ENCODE data around the gene ANKRD33. TPM values are rescaled to one million over a fixed set of nuclear protein-coding genes. Genes with fewer than 3 reads are reported as not detected.

Gene ANKRD33
- total RNA-seq, 3 donors from 2014 or later (not counting 1 experiment from before 2014, with no cell fraction given): not detected

DNA sequence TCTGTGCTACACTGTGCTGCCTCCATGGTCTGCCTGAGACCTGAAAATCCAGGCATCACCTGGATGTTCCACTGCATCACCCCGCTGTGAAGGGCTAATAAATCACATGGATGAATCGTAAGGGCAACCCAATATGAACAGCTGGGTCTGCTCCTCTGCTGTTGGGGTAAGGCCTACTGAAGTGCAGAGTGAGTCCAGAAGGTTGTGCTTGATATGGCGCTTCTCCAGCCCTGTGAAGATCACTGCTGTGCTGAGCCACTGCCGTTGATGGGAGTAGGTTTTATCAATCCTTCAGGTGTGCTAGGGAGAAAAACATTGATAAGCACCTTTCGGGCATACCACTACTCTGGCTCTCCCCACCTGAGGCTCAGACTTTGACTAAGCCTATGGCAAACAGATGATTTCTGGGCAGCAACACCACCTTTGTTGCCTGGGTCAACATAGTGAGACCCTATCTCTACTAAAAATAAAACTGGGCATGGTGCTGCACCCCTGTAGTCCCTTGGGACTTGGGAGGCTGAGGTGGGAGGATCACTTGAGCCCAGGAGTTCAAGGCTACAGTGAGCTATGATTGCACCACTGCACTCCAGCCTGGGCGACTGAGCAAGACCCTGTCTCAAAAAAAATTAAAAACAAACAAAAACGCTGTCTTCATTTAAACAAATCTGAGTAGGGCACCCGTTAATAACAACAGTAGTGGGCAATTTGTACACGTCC, 21.1 kb downstream of the ANKRD33 start:
- H3K9me3 Mint-ChIP-seq: no peaks in the 10 kb centered on the region
- DNase-seq (no peak), ATAC-seq (no peak)
- no peaks in the 10 kb centered on the region for H3K9me3 ChIP-seq (ENCODE audit: control insufficient read depth, insufficient read depth, low read length)
- H3K4me3 Mint-ChIP-seq: no peak overlapping the region
- H3K27ac ChIP-seq (ENCODE audit: low read length): no peak overlapping the region
- peaks cover 9% of the 10 kb centered on the region for H3K4me1 ChIP-seq (ENCODE audit: control insufficient read depth, insufficient read depth, low read length)
- WGBS (ENCODE audit: insufficient coverage): 95% methylated on average over 9 of the region's 9 CpGs
- intact Hi-C loops (cut with micrococcal nuclease): no loop called here
- no peaks in the 10 kb centered on the region for H3K36me3 Mint-ChIP-seq
- no peak overlapping the region for H3K4me3 ChIP-seq (ENCODE audit: low read length)
- H3K27me3 ChIP-seq (ENCODE audit: control insufficient read depth, insufficient read depth, low read length): peaks cover 8% of the 10 kb centered on the region
- H3K36me3 ChIP-seq (ENCODE audit: control insufficient read depth, insufficient read depth, low read length): no peaks in the 10 kb centered on the region
- TF ChIP-seq, protein P1, sequence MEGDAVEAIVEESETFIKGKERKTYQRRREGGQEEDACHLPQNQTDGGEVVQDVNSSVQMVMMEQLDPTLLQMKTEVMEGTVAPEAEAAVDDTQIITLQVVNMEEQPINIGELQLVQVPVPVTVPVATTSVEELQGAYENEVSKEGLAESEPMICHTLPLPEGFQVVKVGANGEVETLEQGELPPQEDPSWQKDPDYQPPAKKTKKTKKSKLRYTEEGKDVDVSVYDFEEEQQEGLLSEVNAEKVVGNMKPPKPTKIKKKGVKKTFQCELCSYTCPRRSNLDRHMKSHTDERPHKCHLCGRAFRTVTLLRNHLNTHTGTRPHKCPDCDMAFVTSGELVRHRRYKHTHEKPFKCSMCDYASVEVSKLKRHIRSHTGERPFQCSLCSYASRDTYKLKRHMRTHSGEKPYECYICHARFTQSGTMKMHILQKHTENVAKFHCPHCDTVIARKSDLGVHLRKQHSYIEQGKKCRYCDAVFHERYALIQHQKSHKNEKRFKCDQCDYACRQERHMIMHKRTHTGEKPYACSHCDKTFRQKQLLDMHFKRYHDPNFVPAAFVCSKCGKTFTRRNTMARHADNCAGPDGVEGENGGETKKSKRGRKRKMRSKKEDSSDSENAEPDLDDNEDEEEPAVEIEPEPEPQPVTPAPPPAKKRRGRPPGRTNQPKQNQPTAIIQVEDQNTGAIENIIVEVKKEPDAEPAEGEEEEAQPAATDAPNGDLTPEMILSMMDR (IDR thresholded peaks at IDR 0.05): no peak
- no peak overlapping the region for H3K27ac Mint-ChIP-seq
- no peaks in the 10 kb centered on the region for H3K4me1 Mint-ChIP-seq
- peaks cover 20 to 42% of the 10 kb centered on the region in 2 donors for H3K27me3 Mint-ChIP-seq (ENCODE audit: low read depth in 2 of 2)

DNA sequence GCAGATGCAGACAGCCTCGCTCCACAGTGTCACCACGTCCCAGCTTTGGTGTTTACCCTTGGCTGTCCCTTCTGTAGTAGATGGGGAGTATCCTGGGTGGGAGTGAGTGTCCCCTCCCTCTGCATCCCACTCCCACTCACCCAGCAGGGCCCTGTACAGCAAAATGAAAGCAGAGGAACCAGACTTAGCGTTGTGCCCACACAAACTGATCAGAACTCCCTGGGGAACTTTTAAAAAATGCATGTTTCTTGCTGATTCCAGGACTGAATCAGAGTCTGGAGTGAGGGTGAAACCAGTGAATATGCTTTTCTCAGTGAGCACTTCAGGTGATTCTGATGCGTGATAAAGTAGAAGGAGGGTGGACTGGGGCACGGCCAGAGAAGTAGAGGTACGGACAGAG, 22.3 kb downstream of the ANKRD33 start:
- H3K9me3 ChIP-seq (ENCODE audit: control insufficient read depth, insufficient read depth, low read length): no peaks in the 10 kb centered on the region
- H3K36me3 ChIP-seq (ENCODE audit: control insufficient read depth, insufficient read depth, low read length): no peaks in the 10 kb centered on the region
- peaks cover 8% of the 10 kb centered on the region for H3K27me3 ChIP-seq (ENCODE audit: control insufficient read depth, insufficient read depth, low read length)
- H3K27ac ChIP-seq (ENCODE audit: low read length): no peak overlapping the region
- ATAC-seq (no peak), DNase-seq (no peak)
- TF ChIP-seq, protein P1 (IDR thresholded peaks at IDR 0.05): no peak
- WGBS (ENCODE audit: insufficient coverage): 86% methylated on average over 4 of the region's 6 CpGs
- no peaks in the 10 kb centered on the region for H3K36me3 Mint-ChIP-seq
- H3K4me1 Mint-ChIP-seq: no peaks in the 10 kb centered on the region
- no peak overlapping the region for H3K27ac Mint-ChIP-seq
- H3K27me3 Mint-ChIP-seq (ENCODE audit: low read depth in 2 of 2): peaks cover 20 to 39% of the 10 kb centered on the region in 2 donors
- no peak overlapping the region for H3K4me3 ChIP-seq (ENCODE audit: low read length)
- intact Hi-C loops (cut with micrococcal nuclease): no loop called here
- no peaks in the 10 kb centered on the region for H3K9me3 Mint-ChIP-seq
- peaks cover 9% of the 10 kb centered on the region for H3K4me1 ChIP-seq (ENCODE audit: control insufficient read depth, insufficient read depth, low read length)
- no peak overlapping the region for H3K4me3 Mint-ChIP-seq

DNA sequence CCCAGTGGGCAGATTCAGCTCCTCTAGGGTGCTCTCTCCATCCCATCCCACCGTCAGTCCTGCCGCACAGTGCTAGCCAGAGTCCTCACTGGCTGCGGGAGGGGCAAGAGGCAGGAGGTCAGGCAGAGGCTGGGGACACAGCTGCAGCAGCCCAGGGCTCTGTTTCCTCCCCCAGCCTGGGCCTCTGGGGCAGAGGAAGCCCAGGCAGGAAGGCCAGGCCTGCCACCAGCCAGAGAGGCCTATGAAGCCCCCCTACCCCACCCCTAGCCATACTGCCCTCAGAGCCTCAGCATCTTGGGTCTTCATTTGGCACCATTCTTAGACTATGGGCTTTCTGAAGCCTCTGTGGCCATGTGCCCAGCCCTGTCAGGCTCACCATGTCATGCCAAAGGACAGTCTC, 22.8 kb downstream of the ANKRD33 start:
- 65% methylated on average over 3 of the region's 3 CpGs for WGBS (ENCODE audit: insufficient coverage)
- TF ChIP-seq, protein P1 (IDR thresholded peaks at IDR 0.05): no peak
- H3K36me3 Mint-ChIP-seq: no peaks in the 10 kb centered on the region
- H3K4me1 Mint-ChIP-seq: no peaks in the 10 kb centered on the region
- DNase-seq (no peak), ATAC-seq (no peak)
- peaks cover 9% of the 10 kb centered on the region for H3K4me1 ChIP-seq (ENCODE audit: control insufficient read depth, insufficient read depth, low read length)
- H3K27me3 Mint-ChIP-seq (ENCODE audit: low read depth in 2 of 2): peaks cover 20 to 34% of the 10 kb centered on the region in 2 donors
- no peak overlapping the region for H3K27ac ChIP-seq (ENCODE audit: low read length)
- no peaks in the 10 kb centered on the region for H3K36me3 ChIP-seq (ENCODE audit: control insufficient read depth, insufficient read depth, low read length)
- no peak overlapping the region for H3K4me3 ChIP-seq (ENCODE audit: low read length)
- intact Hi-C loops (cut with micrococcal nuclease): no loop called here
- no peak overlapping the region for H3K4me3 Mint-ChIP-seq
- H3K27me3 ChIP-seq (ENCODE audit: control insufficient read depth, insufficient read depth, low read length): peaks cover 8% of the 10 kb centered on the region
- no peak overlapping the region for H3K27ac Mint-ChIP-seq
- no peaks in the 10 kb centered on the region for H3K9me3 Mint-ChIP-seq
- H3K9me3 ChIP-seq (ENCODE audit: control insufficient read depth, insufficient read depth, low read length): no peaks in the 10 kb centered on the region

DNA sequence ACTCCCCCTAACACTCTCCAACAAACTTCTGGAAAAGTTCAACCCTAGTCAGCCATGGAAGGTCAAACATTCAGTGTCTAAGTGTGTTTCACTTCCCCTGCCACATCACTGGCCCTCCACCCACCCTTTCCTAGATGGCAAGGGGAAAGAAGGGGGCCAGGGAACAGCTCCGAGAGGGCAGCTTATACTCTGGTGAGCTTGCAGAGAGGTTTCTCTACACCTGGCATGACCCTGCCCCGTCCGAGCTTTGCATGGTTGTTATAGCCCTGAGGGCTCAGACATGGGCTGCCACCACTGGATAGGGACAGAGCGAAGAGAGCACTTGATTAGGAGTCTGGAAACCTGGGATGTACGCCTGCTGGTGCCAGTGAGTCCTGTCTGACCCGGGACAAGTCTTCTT, 23.4 kb downstream of the ANKRD33 start:
- 86% methylated on average over 6 of the region's 6 CpGs for WGBS (ENCODE audit: insufficient coverage)
- DNase-seq: no peak
- Mint-ChIP-seq H3K27ac (no peak overlapping the region), H3K4me1 (no peaks in the 10 kb centered on the region), H3K27me3 (ENCODE audit: low read depth in 2 of 2) (peaks cover 16 to 28% of the 10 kb centered on the region in 2 donors), H3K36me3 (no peaks in the 10 kb centered on the region), H3K4me3 (no peak overlapping the region), H3K9me3 (no peaks in the 10 kb centered on the region)
- no peak for ATAC-seq
- Histone ChIP-seq H3K4me3 (ENCODE audit: low read length) (no peak overlapping the region), H3K27me3 (ENCODE audit: control insufficient read depth, insufficient read depth, low read length) (peaks cover 8% of the 10 kb centered on the region), H3K27ac (ENCODE audit: low read length) (no peak overlapping the region), H3K9me3 (ENCODE audit: control insufficient read depth, insufficient read depth, low read length) (no peaks in the 10 kb centered on the region), H3K4me1 (ENCODE audit: control insufficient read depth, insufficient read depth, low read length) (peaks cover 9% of the 10 kb centered on the region), H3K36me3 (ENCODE audit: control insufficient read depth, insufficient read depth, low read length) (no peaks in the 10 kb centered on the region)
- TF ChIP-seq, protein P1 (IDR thresholded peaks at IDR 0.05): no peak
- intact Hi-C loops (cut with micrococcal nuclease): no loop called here

Data from natural killer cell (primary cell).